Measurements from ENCODE around the gene ASCL3. TPM values are rescaled to one million over a fixed set of nuclear protein-coding genes. Genes with fewer than 3 reads are reported as not detected.
"Not testable (repeated sequence)": the region's sequence is repeated elsewhere in the genome, so short reads cannot be mapped to it uniquely, and the experiment has no call there.

Gene ASCL3
- total RNA-seq, 1 experiment from 2014 or later, result not detected

- intact Hi-C loops (cut with micrococcal nuclease; ENCODE audit: unreplicated experiment), result no loop called here
- peaks cover 73% of the 10 kb centered on the region for H3K27me3 Mint-ChIP-seq (ENCODE audit: unreplicated experiment)
- H3K4me1 Mint-ChIP-seq (ENCODE audit: low read depth, unreplicated experiment), result no peaks in the 10 kb centered on the region
- H3K36me3 Mint-ChIP-seq (ENCODE audit: insufficient read depth, unreplicated experiment), result no peaks in the 10 kb centered on the region
- no peaks in the 10 kb centered on the region for H3K9me3 Mint-ChIP-seq (ENCODE audit: low read depth, unreplicated experiment)
- DNase-seq, result no peak
- H3K27ac Mint-ChIP-seq (ENCODE audit: unreplicated experiment), result no peak overlapping the region
- BruUV-seq (replicated peaks), result no TSS peak
- no peak for TF ChIP-seq CTCF (IDR thresholded peaks at IDR 0.05; ENCODE audit: unreplicated experiment)
- CTCF ChIA-PET, result no interaction called here
- no peak overlapping the region for H3K4me3 Mint-ChIP-seq (ENCODE audit: low read depth, unreplicated experiment)
These were observed 42.6 kb upstream of the ASCL3 start for GRCh38 chr11:8985462-8985861.

GRCh38 chr11:8983552-8983951 lies 40.7 kb upstream of the ASCL3 start:
- CTCF ChIA-PET, result no interaction called here

GRCh38 chr11:8980485-8980884 lies 37.7 kb upstream of the ASCL3 start:
- DNase-seq, result no peak
- no peaks in the 10 kb centered on the region for H3K36me3 Mint-ChIP-seq (ENCODE audit: insufficient read depth, unreplicated experiment)
- BruUV-seq (replicated peaks), result no TSS peak
- CTCF ChIA-PET, result no interaction called here
- no peak overlapping the region for H3K4me3 Mint-ChIP-seq (ENCODE audit: low read depth, unreplicated experiment)
- no peaks in the 10 kb centered on the region for H3K9me3 Mint-ChIP-seq (ENCODE audit: low read depth, unreplicated experiment)
- peaks cover 25% of the 10 kb centered on the region for H3K27me3 Mint-ChIP-seq (ENCODE audit: unreplicated experiment)
- no peaks in the 10 kb centered on the region for H3K4me1 Mint-ChIP-seq (ENCODE audit: low read depth, unreplicated experiment)
- no peak for TF ChIP-seq CTCF (IDR thresholded peaks at IDR 0.05; ENCODE audit: unreplicated experiment)
- intact Hi-C loops (cut with micrococcal nuclease; ENCODE audit: unreplicated experiment), result no loop called here
- H3K27ac Mint-ChIP-seq (ENCODE audit: unreplicated experiment), result no peak overlapping the region

More at GRCh38 chr11:8983552-8983951, 40.7 kb upstream of the ASCL3 start:
- H3K27ac Mint-ChIP-seq (ENCODE audit: unreplicated experiment), result no peak overlapping the region
- H3K36me3 Mint-ChIP-seq (ENCODE audit: insufficient read depth, unreplicated experiment), result no peaks in the 10 kb centered on the region
- intact Hi-C loops (cut with micrococcal nuclease; ENCODE audit: unreplicated experiment), result no loop called here
- peaks cover 56% of the 10 kb centered on the region for H3K27me3 Mint-ChIP-seq (ENCODE audit: unreplicated experiment)
- no TSS peak for BruUV-seq (replicated peaks)
- no peaks in the 10 kb centered on the region for H3K4me1 Mint-ChIP-seq (ENCODE audit: low read depth, unreplicated experiment)
- DNase-seq, result no peak
- no peak overlapping the region for H3K4me3 Mint-ChIP-seq (ENCODE audit: low read depth, unreplicated experiment)
- no peaks in the 10 kb centered on the region for H3K9me3 Mint-ChIP-seq (ENCODE audit: low read depth, unreplicated experiment)
- no peak for TF ChIP-seq CTCF (IDR thresholded peaks at IDR 0.05; ENCODE audit: unreplicated experiment)

- H3K27me3 Mint-ChIP-seq (ENCODE audit: unreplicated experiment), result peaks cover 22% of the 10 kb centered on the region
- intact Hi-C loops (cut with micrococcal nuclease; ENCODE audit: unreplicated experiment); H3K36me3 Mint-ChIP-seq (ENCODE audit: insufficient read depth, unreplicated experiment); DNase-seq; H3K9me3 Mint-ChIP-seq (ENCODE audit: low read depth, unreplicated experiment); CTCF ChIA-PET; BruUV-seq (replicated peaks); H3K4me1 Mint-ChIP-seq (ENCODE audit: low read depth, unreplicated experiment); H3K27ac Mint-ChIP-seq (ENCODE audit: unreplicated experiment); H3K4me3 Mint-ChIP-seq (ENCODE audit: low read depth, unreplicated experiment): not testable (repeated sequence)
These were observed 36.5 kb upstream of the ASCL3 start for GRCh38 chr11:8979365-8979764.

- CTCF ChIA-PET, result no interaction called here
- DNase-seq, result no peak
- H3K9me3 Mint-ChIP-seq (ENCODE audit: low read depth, unreplicated experiment), result no peaks in the 10 kb centered on the region
- H3K4me1 Mint-ChIP-seq (ENCODE audit: low read depth, unreplicated experiment), result no peaks in the 10 kb centered on the region
- no peak overlapping the region for H3K4me3 Mint-ChIP-seq (ENCODE audit: low read depth, unreplicated experiment)
- H3K36me3 Mint-ChIP-seq (ENCODE audit: insufficient read depth, unreplicated experiment), result no peaks in the 10 kb centered on the region
- no peak for TF ChIP-seq CTCF (IDR thresholded peaks at IDR 0.05; ENCODE audit: unreplicated experiment)
- H3K27me3 Mint-ChIP-seq (ENCODE audit: unreplicated experiment), result no peaks in the 10 kb centered on the region
- H3K27ac Mint-ChIP-seq (ENCODE audit: unreplicated experiment), result no peak overlapping the region
- intact Hi-C loops (cut with micrococcal nuclease; ENCODE audit: unreplicated experiment), result no loop called here
- BruUV-seq (replicated peaks), result no TSS peak
These were observed 30.3 kb upstream of the ASCL3 start for GRCh38 chr11:8973121-8973520.
